Suprapubic skin (tissue), 4 donors: ENCODE results near the gene PARD6G.

Experiments
- EP300 ChIP-seq: sonication (generic); formaldehyde crosslinking; IDR thresholded peaks from one replicate; pipeline ENCODE4 v1.6.1; 2017; ENCODE audit warnings: antibody characterized with exemption
- POLR2AphosphoS5 ChIP-seq, 3 donors: sonication (generic); formaldehyde crosslinking; IDR thresholded peaks; one replicate each; pipeline ENCODE4 v1.6.1; 2017; ENCODE audit warnings: antibody characterized with exemption in 3 of 3
- TF ChIP-seq, protein P1 (sequence below), 2 donors: fragments of 200-600 bp in 1 of 2; fragments of 450-650 bp in 1 of 2; sonication (generic) in 1 of 2; IDR thresholded peaks; one replicate each; pipeline ENCODE4 v1.5.1; 2016 to 2019; ENCODE audit warnings: antibody characterized with exemption in 2 of 2, mild to moderate bottlenecking in 1 of 2, moderate library complexity in 1 of 2

DNA sequence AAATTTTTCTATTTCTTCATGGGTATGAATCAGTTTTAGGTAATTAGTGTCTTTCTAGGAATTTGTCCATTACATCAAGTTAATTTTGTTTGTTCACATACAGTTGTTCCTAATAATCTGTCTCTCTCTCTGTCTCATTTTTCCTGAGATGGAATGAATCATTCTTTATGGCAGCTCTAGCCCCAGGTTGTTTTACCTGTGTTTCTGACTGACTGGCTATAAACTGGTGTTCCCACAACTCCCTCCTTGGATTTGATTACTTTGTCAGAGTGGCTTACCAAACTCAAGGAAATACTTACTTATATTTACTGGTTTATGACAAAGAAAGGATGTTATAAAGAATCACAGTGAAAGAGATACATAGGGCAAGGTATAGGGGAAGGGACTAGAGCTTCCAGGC, 123.2 kb downstream of the PARD6G start:
- TF ChIP-seq, protein P1, sequence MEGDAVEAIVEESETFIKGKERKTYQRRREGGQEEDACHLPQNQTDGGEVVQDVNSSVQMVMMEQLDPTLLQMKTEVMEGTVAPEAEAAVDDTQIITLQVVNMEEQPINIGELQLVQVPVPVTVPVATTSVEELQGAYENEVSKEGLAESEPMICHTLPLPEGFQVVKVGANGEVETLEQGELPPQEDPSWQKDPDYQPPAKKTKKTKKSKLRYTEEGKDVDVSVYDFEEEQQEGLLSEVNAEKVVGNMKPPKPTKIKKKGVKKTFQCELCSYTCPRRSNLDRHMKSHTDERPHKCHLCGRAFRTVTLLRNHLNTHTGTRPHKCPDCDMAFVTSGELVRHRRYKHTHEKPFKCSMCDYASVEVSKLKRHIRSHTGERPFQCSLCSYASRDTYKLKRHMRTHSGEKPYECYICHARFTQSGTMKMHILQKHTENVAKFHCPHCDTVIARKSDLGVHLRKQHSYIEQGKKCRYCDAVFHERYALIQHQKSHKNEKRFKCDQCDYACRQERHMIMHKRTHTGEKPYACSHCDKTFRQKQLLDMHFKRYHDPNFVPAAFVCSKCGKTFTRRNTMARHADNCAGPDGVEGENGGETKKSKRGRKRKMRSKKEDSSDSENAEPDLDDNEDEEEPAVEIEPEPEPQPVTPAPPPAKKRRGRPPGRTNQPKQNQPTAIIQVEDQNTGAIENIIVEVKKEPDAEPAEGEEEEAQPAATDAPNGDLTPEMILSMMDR (IDR thresholded peaks at IDR 0.05): no peak
- no peak for TF ChIP-seq EP300
- TF ChIP-seq POLR2AphosphoS5 (IDR thresholded peaks at IDR 0.05): no peak
